KMS-11 (cell line): ENCODE results near the gene SNAPIN.

Experiments
- H2AFZ ChIP-seq: fragments of 200-600 bp; sonication (generic); 2 replicates; pipeline ENCODE4 v1.6.1; 2016; ENCODE audit warnings: antibody characterized with exemption, mixed run types, low read depth
- H3K27ac ChIP-seq: fragments of 200-600 bp; sonication (generic); 2 replicates; pipeline ENCODE4 v1.6.1; 2016; ENCODE audit warnings: mild to moderate bottlenecking, mixed run types
- H3K27me3 ChIP-seq: fragments of 200-600 bp; sonication (generic); 2 replicates; pipeline ENCODE4 v1.6.1; 2017; ENCODE audit warnings: mild to moderate bottlenecking, low read depth, mixed run types, moderate library complexity; ENCODE audit not compliant: insufficient read depth
- H3K36me3 ChIP-seq: fragments of 200-600 bp; sonication (generic); 2 replicates; pipeline ENCODE4 v1.6.1; 2017; ENCODE audit warnings: mild to moderate bottlenecking, mixed run types; ENCODE audit not compliant: insufficient read depth
- H3K4me1 ChIP-seq: fragments of 200-600 bp; sonication (generic); 2 replicates; pipeline ENCODE4 v1.6.1; 2016; ENCODE audit warnings: mild to moderate bottlenecking, low read depth, mixed run types; ENCODE audit not compliant: poor library complexity, severe bottlenecking
- H3K4me2 ChIP-seq: fragments of 200-600 bp; sonication (generic); 2 replicates; pipeline ENCODE4 v1.7.0; 2016; ENCODE audit warnings: mild to moderate bottlenecking, mixed run types
- H3K4me3 ChIP-seq: fragments of 200-600 bp; sonication (generic); IDR thresholded peaks from 2 replicates; pipeline ENCODE4 v1.6.1; 2017; ENCODE audit warnings: low read depth, low read length, mixed read lengths; ENCODE audit not compliant: insufficient read depth
- H3K79me2 ChIP-seq: fragments of 200-600 bp; sonication (generic); 2 replicates; pipeline ENCODE4 v1.6.1; 2016; ENCODE audit warnings: low read depth, mixed run types; ENCODE audit not compliant: insufficient read depth
- H3K9ac ChIP-seq: fragments of 200-600 bp; sonication (generic); 2 replicates; pipeline ENCODE4 v1.6.1; 2016; ENCODE audit warnings: mild to moderate bottlenecking, mixed run types
- H4K20me1 ChIP-seq: fragments of 200-600 bp; sonication (generic); 2 replicates; pipeline ENCODE4 v1.6.1; 2016; ENCODE audit warnings: mild to moderate bottlenecking, mixed run types; ENCODE audit not compliant: insufficient read depth
- TF ChIP-seq, protein P1 (sequence below): fragments of 200-600 bp; sonication (generic); conservative IDR thresholded peaks from 2 replicates; pipeline ENCODE4 v1.6.1; 2017; ENCODE audit warnings: low read depth, mild to moderate bottlenecking, antibody characterized with exemption, low read length, moderate library complexity, mixed read lengths

The SNAPIN gene

DNA sequence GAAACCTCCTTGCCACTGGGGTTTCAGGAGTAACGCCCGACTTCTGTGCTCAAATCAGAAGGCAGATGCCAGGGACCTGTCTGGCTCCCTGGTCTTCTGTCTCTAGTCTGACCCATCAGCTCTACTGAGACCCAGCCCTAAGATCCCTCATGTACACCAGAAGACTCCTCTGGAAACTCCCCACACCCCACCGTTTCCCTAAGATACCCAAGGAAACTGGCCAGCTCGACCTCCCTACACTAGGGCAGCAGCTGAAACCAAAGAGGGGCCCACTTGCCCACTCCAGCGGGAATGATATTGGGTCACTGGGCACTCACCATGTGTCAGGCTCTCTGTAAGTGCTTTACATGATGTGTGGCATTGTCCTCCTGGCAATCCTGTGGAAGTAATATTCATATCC lies 45.1 kb upstream of the SNAPIN start:
- Histone ChIP-seq H3K79me2 (no peaks in the 10 kb centered on the region), H3K36me3 (no peaks in the 10 kb centered on the region), H2AFZ (no peak overlapping the region), H4K20me1 (no peaks in the 10 kb centered on the region), H3K27ac (no peak overlapping the region), H3K27me3 (0 out of 2 replicates have a peak, but pooled peaks cover 3% of the 10 kb centered on the region), H3K4me3 (no peak overlapping the region), H3K4me2 (no peak overlapping the region), H3K9ac (no peak overlapping the region), H3K4me1 (no peaks in the 10 kb centered on the region)
- TF ChIP-seq, protein P1, sequence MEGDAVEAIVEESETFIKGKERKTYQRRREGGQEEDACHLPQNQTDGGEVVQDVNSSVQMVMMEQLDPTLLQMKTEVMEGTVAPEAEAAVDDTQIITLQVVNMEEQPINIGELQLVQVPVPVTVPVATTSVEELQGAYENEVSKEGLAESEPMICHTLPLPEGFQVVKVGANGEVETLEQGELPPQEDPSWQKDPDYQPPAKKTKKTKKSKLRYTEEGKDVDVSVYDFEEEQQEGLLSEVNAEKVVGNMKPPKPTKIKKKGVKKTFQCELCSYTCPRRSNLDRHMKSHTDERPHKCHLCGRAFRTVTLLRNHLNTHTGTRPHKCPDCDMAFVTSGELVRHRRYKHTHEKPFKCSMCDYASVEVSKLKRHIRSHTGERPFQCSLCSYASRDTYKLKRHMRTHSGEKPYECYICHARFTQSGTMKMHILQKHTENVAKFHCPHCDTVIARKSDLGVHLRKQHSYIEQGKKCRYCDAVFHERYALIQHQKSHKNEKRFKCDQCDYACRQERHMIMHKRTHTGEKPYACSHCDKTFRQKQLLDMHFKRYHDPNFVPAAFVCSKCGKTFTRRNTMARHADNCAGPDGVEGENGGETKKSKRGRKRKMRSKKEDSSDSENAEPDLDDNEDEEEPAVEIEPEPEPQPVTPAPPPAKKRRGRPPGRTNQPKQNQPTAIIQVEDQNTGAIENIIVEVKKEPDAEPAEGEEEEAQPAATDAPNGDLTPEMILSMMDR = no peak

DNA sequence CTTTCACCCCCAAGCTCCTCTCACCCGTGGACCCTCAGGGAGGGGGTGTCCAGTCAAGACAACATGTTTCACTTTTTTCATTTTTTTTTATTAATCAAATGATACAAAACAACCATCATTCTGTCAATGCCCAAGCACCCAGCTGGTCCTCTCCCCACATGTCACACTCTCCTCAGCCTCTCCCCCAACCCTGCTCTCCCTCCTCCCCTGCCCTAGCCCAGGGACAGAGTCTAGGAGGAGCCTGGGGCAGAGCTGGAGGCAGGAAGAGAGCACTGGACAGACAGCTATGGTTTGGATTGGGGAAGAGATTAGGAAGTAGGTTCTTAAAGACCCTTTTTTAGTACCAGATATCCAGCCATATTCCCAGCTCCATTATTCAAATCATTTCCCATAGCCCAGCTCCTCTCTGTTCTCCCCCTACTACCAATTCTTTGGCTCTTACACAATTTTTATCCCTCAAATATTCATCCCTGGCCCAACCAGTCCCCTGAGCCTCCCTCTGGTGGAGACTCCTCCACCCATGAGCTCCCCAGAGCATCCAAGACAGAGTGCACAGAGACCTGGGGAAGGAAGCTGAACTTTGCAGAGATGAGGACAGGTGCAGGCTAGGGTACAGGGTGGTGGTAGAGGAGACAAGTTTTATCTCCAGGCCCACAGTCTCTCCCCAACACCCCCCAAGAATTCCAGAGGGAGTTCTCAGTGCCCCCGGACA lies 44.2 kb upstream of the SNAPIN start:
- Histone ChIP-seq H3K27me3 (0 out of 2 replicates have a peak, but pooled peaks cover 3% of the 10 kb centered on the region), H3K79me2 (no peaks in the 10 kb centered on the region), H3K36me3 (no peaks in the 10 kb centered on the region), H3K4me1 (no peaks in the 10 kb centered on the region), H3K9ac (no peak overlapping the region), H2AFZ (no peak overlapping the region), H4K20me1 (no peaks in the 10 kb centered on the region), H3K27ac (no peak overlapping the region), H3K4me3 (no peak overlapping the region), H3K4me2 (no peak overlapping the region)
- TF ChIP-seq, protein P1 = no peak

DNA sequence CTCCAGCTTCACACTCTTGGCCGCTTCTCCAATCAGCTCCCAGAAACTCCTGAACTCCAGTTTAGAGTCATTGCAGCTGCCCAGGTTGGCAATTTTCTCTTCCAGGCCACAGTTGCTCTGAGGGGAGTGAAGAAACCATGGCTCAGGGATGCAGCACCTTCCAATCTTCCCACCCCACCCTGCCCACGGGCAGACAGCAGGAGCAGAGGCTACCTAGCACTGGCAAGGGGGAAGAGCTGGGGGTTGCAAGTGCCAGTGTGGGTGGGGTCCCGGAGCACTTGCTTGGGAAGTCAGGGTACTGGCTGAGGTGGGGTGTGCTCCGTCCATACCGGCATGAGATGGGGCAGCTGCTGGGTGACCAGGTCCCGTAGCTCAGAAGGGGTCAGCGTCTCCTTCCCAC lies 43.6 kb upstream of the SNAPIN start:
- H3K9ac ChIP-seq = no peak overlapping the region
- no peaks in the 10 kb centered on the region for H3K36me3 ChIP-seq
- H2AFZ ChIP-seq = no peak overlapping the region
- TF ChIP-seq, protein P1 = no peak
- H3K79me2 ChIP-seq = no peaks in the 10 kb centered on the region
- H3K4me1 ChIP-seq = no peaks in the 10 kb centered on the region
- H4K20me1 ChIP-seq = no peaks in the 10 kb centered on the region
- no peak overlapping the region for H3K4me3 ChIP-seq
- H3K27me3 ChIP-seq = 0 out of 2 replicates have a peak, but pooled peaks cover 3% of the 10 kb centered on the region
- no peak overlapping the region for H3K27ac ChIP-seq
- H3K4me2 ChIP-seq = no peak overlapping the region

DNA sequence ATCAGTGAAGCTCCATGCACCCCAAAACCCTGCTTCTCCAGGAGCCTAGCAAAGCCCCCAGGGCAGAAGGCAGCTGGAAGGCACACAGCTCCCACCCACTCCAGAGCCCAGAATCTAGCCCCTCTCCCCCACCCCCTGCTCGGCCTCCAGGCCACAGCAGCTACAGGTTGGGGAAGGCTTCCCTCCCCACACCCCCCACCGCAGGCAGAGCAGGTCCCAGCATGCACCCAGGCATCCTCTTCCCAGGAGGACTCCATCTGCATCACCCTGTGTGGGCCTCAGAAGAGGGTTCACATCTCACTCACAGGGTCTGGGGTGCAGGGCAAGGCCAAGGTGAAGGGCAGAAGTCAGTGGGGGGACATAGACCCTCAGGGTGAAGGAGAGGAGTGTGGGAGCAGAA lies 43.1 kb upstream of the SNAPIN start:
- Histone ChIP-seq H3K27ac (no peak overlapping the region), H3K27me3 (no peaks in the 10 kb centered on the region), H3K4me1 (no peaks in the 10 kb centered on the region), H4K20me1 (no peaks in the 10 kb centered on the region), H3K36me3 (no peaks in the 10 kb centered on the region), H3K4me2 (no peak overlapping the region), H3K9ac (no peak overlapping the region), H3K79me2 (no peaks in the 10 kb centered on the region), H3K4me3 (no peak overlapping the region), H2AFZ (no peak overlapping the region)
- TF ChIP-seq, protein P1 = no peak
